Liver (tissue), 9 donors: ENCODE data around the gene CUX1. TPM values are rescaled to one million over a fixed set of nuclear protein-coding genes. Genes with fewer than 3 reads are reported as not detected.

Experiments
- DNase-seq: peaks from one replicate; pipeline ENCODE4 v3.0.0-alpha.2; 2017; ENCODE audit warnings: low spot score
- H3K27ac ChIP-seq, 2 donors: one replicate each; pipeline ENCODE4 v1.7.0; 2013; ENCODE audit warnings: inconsistent platforms in 2 of 2, low read length in 2 of 2, control low read depth in 1 of 2, low read depth in 1 of 2, mild to moderate bottlenecking in 1 of 2
- H3K27me3 ChIP-seq, 4 donors: one replicate each; pipeline versions ENCODE4 v1.6.1 to v1.7.0; 2013; ENCODE audit warnings: low read length in 3 of 4, inconsistent platforms in 1 of 4, mild to moderate bottlenecking in 1 of 4, moderate library complexity in 1 of 4; ENCODE audit not compliant: control insufficient read depth in 4 of 4, insufficient read depth in 4 of 4
- H3K36me3 ChIP-seq, 4 donors: one replicate each; pipeline versions ENCODE4 v1.6.1 to v1.7.0; 2013; ENCODE audit warnings: low read length in 3 of 4, mild to moderate bottlenecking in 3 of 4, low read depth in 1 of 4, moderate library complexity in 1 of 4; ENCODE audit not compliant: control insufficient read depth in 4 of 4, insufficient read depth in 3 of 4
- H3K4me1 ChIP-seq, 4 donors: one replicate each; pipeline versions ENCODE4 v1.6.1 to v1.7.0; 2013; ENCODE audit warnings: low read length in 3 of 4, mild to moderate bottlenecking in 3 of 4, moderate library complexity in 1 of 4; ENCODE audit not compliant: control insufficient read depth in 4 of 4, insufficient read depth in 4 of 4
- H3K4me3 ChIP-seq, 3 donors: one replicate each; pipeline versions ENCODE4 v1.6.1 to v1.7.0; 2013; ENCODE audit warnings: low read length in 3 of 3, control low read depth in 1 of 3, low read depth in 1 of 3, mild to moderate bottlenecking in 1 of 3
- H3K9ac ChIP-seq, 2 donors: one replicate each; pipeline ENCODE4 v1.7.0; 2013; ENCODE audit warnings: low read length in 2 of 2, mild to moderate bottlenecking in 2 of 2, moderate library complexity in 2 of 2, control low read depth in 1 of 2, low read depth in 1 of 2
- H3K9me3 ChIP-seq, 4 donors: one replicate each; pipeline versions ENCODE4 v1.6.1 to v1.7.0; 2013; ENCODE audit warnings: low read length in 3 of 4; ENCODE audit not compliant: control insufficient read depth in 4 of 4
- ATF3 ChIP-seq: IDR thresholded peaks from 2 replicates; pipeline ENCODE4 v1.6.1; 2016; ENCODE audit warnings: antibody characterized with exemption
- CTCF ChIP-seq: fragments of 150-350 bp; IDR thresholded peaks from 2 replicates; pipeline ENCODE4 v1.5.1; 2017; ENCODE audit warnings: improper control_type of control experiment, low read depth, low read length; ENCODE audit not compliant: missing input control
- EGR1 ChIP-seq, 2 donors: IDR thresholded peaks; 2 replicates each; pipeline ENCODE4 v1.6.1; 2016 to 2018; ENCODE audit warnings: antibody characterized with exemption in 2 of 2, low read depth in 2 of 2
- FOXA1 ChIP-seq: IDR thresholded peaks from 2 replicates; pipeline ENCODE4 v1.6.1; 2016; ENCODE audit warnings: antibody characterized with exemption
- GABPA ChIP-seq, 2 donors: IDR thresholded peaks in 1 of 2; conservative IDR thresholded peaks in 1 of 2; 2 replicates each; pipeline ENCODE4 v1.6.1; 2016; ENCODE audit warnings: antibody characterized with exemption in 2 of 2, mild to moderate bottlenecking in 1 of 2, moderate library complexity in 1 of 2
- HNF4A ChIP-seq, 2 donors: conservative IDR thresholded peaks; 2 replicates each; pipeline ENCODE4 v1.6.1; 2016; ENCODE audit warnings: antibody characterized with exemption in 2 of 2, mild to moderate bottlenecking in 2 of 2
- HNF4G ChIP-seq: IDR thresholded peaks from 2 replicates; pipeline ENCODE4 v1.6.1; 2016; ENCODE audit warnings: antibody characterized with exemption
- JUND ChIP-seq, 2 donors: IDR thresholded peaks; 2 replicates each; pipeline ENCODE4 v1.6.1; 2016; ENCODE audit warnings: antibody characterized with exemption in 2 of 2
- MAX ChIP-seq: IDR thresholded peaks from 2 replicates; pipeline ENCODE4 v1.6.1; 2016; ENCODE audit warnings: antibody characterized with exemption
- NR2F2 ChIP-seq: IDR thresholded peaks from 2 replicates; pipeline ENCODE4 v1.6.1; 2016; ENCODE audit warnings: antibody characterized with exemption
- RAD21 ChIP-seq, 2 donors: IDR thresholded peaks; 2 replicates each; pipeline ENCODE4 v1.6.1; 2016; ENCODE audit warnings: antibody characterized with exemption in 2 of 2, mild to moderate bottlenecking in 2 of 2
- REST ChIP-seq: IDR thresholded peaks from 2 replicates; pipeline ENCODE4 v1.6.1; 2016; ENCODE audit warnings: antibody characterized with exemption, mild to moderate bottlenecking
- RXRA ChIP-seq, 2 donors: IDR thresholded peaks; 2 replicates each; pipeline ENCODE4 v1.6.1; 2017 to 2018; ENCODE audit warnings: antibody characterized with exemption in 2 of 2, mild to moderate bottlenecking in 1 of 2
- SP1 ChIP-seq: IDR thresholded peaks from 2 replicates; pipeline ENCODE4 v1.6.1; 2018; ENCODE audit warnings: antibody characterized with exemption, mild to moderate bottlenecking
- TAF1 ChIP-seq: conservative IDR thresholded peaks from 2 replicates; pipeline ENCODE4 v1.6.1; 2016; ENCODE audit warnings: antibody characterized with exemption, mild to moderate bottlenecking
- YY1 ChIP-seq: IDR thresholded peaks from 2 replicates; pipeline ENCODE4 v1.6.1; 2016; ENCODE audit warnings: antibody characterized with exemption, mild to moderate bottlenecking
- whole genome bisulfite sequencing: extraction: QIAGEN DNeasy Blood & Tissue Kit; methylation state at CpG from one replicate; pipeline ENCODE4 v1.1.7; 2013; 5-methylcytosine and 5-hydroxymethylcytosine counted together
- polyA plus RNA-seq, 2 donors: library from polyadenylated mRNA; stranded (reverse) in 1 of 2; unstranded in 1 of 2; fragments of 200-250 nt in 1 of 2; fragments of >200 nt in 1 of 2; fragmentation: Nextera tagmentation in 1 of 2; extraction: Ambion mirVana in 1 of 2; gene quantifications; one replicate each; pipeline versions ENCODE4 v1.2.1 to v1.2.3, GENCODE V29; 2013 to 2015
- total RNA-seq, 2 donors: library from RNA; depleted of rRNA; stranded (reverse); fragments of >200 nt; gene quantifications; one replicate each; pipeline ENCODE4 v1.2.3, GENCODE V29; 2014
- donor health status: healthy.
- donor health status: healthy.
- donor health status: healthy.
- donor health status: healthy.
- donor health status: healthy.

Gene CUX1
- total and polyA plus RNA-seq, 4 donors, result 18.6 to 40.6 (median 21.4) TPM

GRCh38 chr7:101863598-101863997 lies 46.2 kb downstream of the CUX1 start:
- Histone ChIP-seq H3K27me3 (no peaks in the 10 kb centered on the region), H3K27ac (no peak overlapping the region), H3K4me1 (peaks cover 0 to 25% (median 17%) of the 10 kb centered on the region in 4 donors), H3K4me3 (no peak overlapping the region), H3K36me3 (no peaks in the 10 kb centered on the region), H3K9ac (no peak overlapping the region), H3K9me3 (no peaks in the 10 kb centered on the region)
- 97% methylated on average over 6 of the region's 6 CpGs for WGBS
- TF ChIP-seq YY1, result no peak
- TF ChIP-seq FOXA1, result no peak
- no peak for TF ChIP-seq HNF4A (conservative IDR thresholded peaks at IDR 0.05)
- TF ChIP-seq ATF3, result no peak
- TF ChIP-seq NR2F2, result no peak
- no peak for TF ChIP-seq EGR1 (IDR thresholded peaks at IDR 0.05; ENCODE audit: low read depth in 2 of 2)
- TF ChIP-seq CTCF, result no peak
- TF ChIP-seq GABPA (IDR thresholded peaks at IDR 0.05 in 1 of 2, conservative IDR thresholded peaks at IDR 0.05 in 1 of 2), result no peak
- no peak for TF ChIP-seq JUND (IDR thresholded peaks at IDR 0.05)
- TF ChIP-seq RXRA (IDR thresholded peaks at IDR 0.05), result no peak
- no peak for TF ChIP-seq HNF4G
- no peak for TF ChIP-seq RAD21 (IDR thresholded peaks at IDR 0.05)
- no peak for DNase-seq

- H3K4me3 ChIP-seq, result no peak overlapping the region
- H3K36me3 ChIP-seq, result no peaks in the 10 kb centered on the region
- TF ChIP-seq EGR1 (IDR thresholded peaks at IDR 0.05; ENCODE audit: low read depth in 2 of 2), result no peak
- TF ChIP-seq FOXA1, result no peak
- TF ChIP-seq TAF1, result no peak
- no peak for TF ChIP-seq RXRA (IDR thresholded peaks at IDR 0.05)
- no peak for TF ChIP-seq GABPA (IDR thresholded peaks at IDR 0.05 in 1 of 2, conservative IDR thresholded peaks at IDR 0.05 in 1 of 2)
- no peak for TF ChIP-seq SP1
- no peak for TF ChIP-seq RAD21 (IDR thresholded peaks at IDR 0.05)
- no peak for TF ChIP-seq JUND (IDR thresholded peaks at IDR 0.05)
- TF ChIP-seq YY1, result no peak
- TF ChIP-seq MAX, result no peak
- TF ChIP-seq REST, result no peak
- no peaks in the 10 kb centered on the region for H3K27me3 ChIP-seq
- H3K27ac ChIP-seq, result no peak overlapping the region
- H3K4me1 ChIP-seq, result peaks cover 0 to 24% (median 15%) of the 10 kb centered on the region in 4 donors
- H3K9me3 ChIP-seq, result no peaks in the 10 kb centered on the region
- WGBS, result 97% methylated on average over 4 of the region's 4 CpGs
- H3K9ac ChIP-seq, result no peak overlapping the region
- no peak for DNase-seq
These were observed 46.6 kb downstream of the CUX1 start for GRCh38 chr7:101864039-101864438.
